MCF 10A (cell line): ENCODE measurements around the gene CALN1. TPM values are rescaled to one million over a fixed set of nuclear protein-coding genes. Genes with fewer than 3 reads are reported as not detected.

Experiments
- BruUV-seq: library from RNA; stranded (reverse); fragments of 400-500 nt; replicated peaks from 2 replicates; lab custom pipeline; 2021; lab: Mats Ljungman, UMichigan
- CTCF ChIA-PET: fragments of 300-600 bp; sonication (Branson Sonifier 250); formaldehyde crosslinking; extraction: SDS; loops from one replicate; lab custom pipeline; 2021; ENCODE audit warnings: antibody characterized with exemption, inconsistent platforms; lab: Yijun Ruan, JAX
- POLR2A ChIA-PET: fragments of 300-600, 350-650 bp; sonication (Branson Sonifier 250); formaldehyde crosslinking; extraction: SDS; loops from one replicate; lab custom pipeline; 2020; ENCODE audit warnings: antibody characterized with exemption, inconsistent platforms; lab: Yijun Ruan, JAX
- DNase-seq: peaks from one replicate; pipeline ENCODE4 v3.0.0-alpha.2; 2018; ENCODE audit not compliant: unreplicated experiment
- H3K27ac Mint-ChIP-seq: one replicate; pipeline ENCODE4 v1.8.0; 2022; ENCODE audit warnings: mild to moderate bottlenecking, low read depth, mixed read lengths; ENCODE audit not compliant: unreplicated experiment
- H3K27me3 Mint-ChIP-seq: one replicate; pipeline ENCODE4 v1.8.0; 2022; ENCODE audit warnings: mixed read lengths; ENCODE audit not compliant: insufficient read depth, unreplicated experiment
- H3K36me3 Mint-ChIP-seq: one replicate; pipeline ENCODE4 v1.8.0; 2022; ENCODE audit warnings: mild to moderate bottlenecking, moderate library complexity, mixed read lengths; ENCODE audit not compliant: insufficient read depth, unreplicated experiment
- H3K4me1 Mint-ChIP-seq: one replicate; pipeline ENCODE4 v1.8.0; 2022; ENCODE audit warnings: mixed read lengths; ENCODE audit not compliant: insufficient read depth, unreplicated experiment
- H3K4me3 Mint-ChIP-seq: one replicate; pipeline ENCODE4 v1.8.0; 2022; ENCODE audit warnings: mild to moderate bottlenecking, moderate library complexity, mixed read lengths; ENCODE audit not compliant: unreplicated experiment
- H3K9me3 Mint-ChIP-seq: one replicate; pipeline ENCODE4 v1.8.0; 2022; ENCODE audit warnings: mixed read lengths; ENCODE audit not compliant: unreplicated experiment
- CTCF ChIP-seq: fragments of 200-600 bp; IDR thresholded peaks from one replicate; pipeline ENCODE4 v1.8.0; 2022; ENCODE audit warnings: antibody characterized with exemption, mild to moderate bottlenecking; ENCODE audit not compliant: unreplicated experiment
- intact Hi-C: fragments of 100-400 bp; cut with micrococcal nuclease; formaldehyde crosslinking; loops from 2 replicates; pipeline ENCODE4 v1.14.1; 2022
- total RNA-seq: library from RNA; stranded (reverse); gene quantifications from 2 replicates; pipeline ENCODE4 v1.2.3, GENCODE V29; 2022

CALN1 gene
- total RNA-seq, 1 experiment from 2014 or later = not detected

- ChIA-PET POLR2A (no interaction called here), CTCF (interaction anchor here (0.8 kb wide), 1 partner anchor 439 kb away, joined by 4 read pairs; no protein-coding TSS in a partner anchor)
- no peak for DNase-seq
- Mint-ChIP-seq H3K4me3 (no peak overlapping the region), H3K4me1 (peaks cover 14% of the 10 kb centered on the region), H3K27me3 (peaks cover 52% of the 10 kb centered on the region), H3K27ac (no peak overlapping the region), H3K9me3 (peaks cover 5% of the 10 kb centered on the region), H3K36me3 (no peaks in the 10 kb centered on the region)
- intact Hi-C loops = no loop called here
- no TSS peak for BruUV-seq
- TF ChIP-seq CTCF = no peak
Measured at GRCh38 chr7:72446131-72446530, 34.0 kb upstream of the CALN1 start.

GRCh38 chr7:72445580-72445979 lies 33.4 kb upstream of the CALN1 start:
- no TSS peak for BruUV-seq
- H3K36me3 Mint-ChIP-seq = no peaks in the 10 kb centered on the region
- intact Hi-C loops = no loop called here
- H3K27ac Mint-ChIP-seq = no peak overlapping the region
- H3K4me3 Mint-ChIP-seq = no peak overlapping the region
- ChIA-PET CTCF (interaction anchor here (0.7 kb wide), 1 partner anchor 173 kb away, joined by 3 read pairs; no protein-coding TSS in a partner anchor), POLR2A (no interaction called here)
- no peak for DNase-seq
- TF ChIP-seq CTCF = no peak
- peaks cover 46% of the 10 kb centered on the region for H3K27me3 Mint-ChIP-seq
- H3K4me1 Mint-ChIP-seq = peaks cover 14% of the 10 kb centered on the region
- H3K9me3 Mint-ChIP-seq = no peaks in the 10 kb centered on the region

GRCh38 chr7:72445075-72445474 lies 32.9 kb upstream of the CALN1 start:
- no peak for TF ChIP-seq CTCF
- intact Hi-C loops = no loop called here
- BruUV-seq = no TSS peak
- Mint-ChIP-seq H3K27ac (no peak overlapping the region), H3K27me3 (peaks cover 44% of the 10 kb centered on the region), H3K9me3 (no peaks in the 10 kb centered on the region), H3K4me3 (no peak overlapping the region), H3K36me3 (no peaks in the 10 kb centered on the region), H3K4me1 (peaks cover 14% of the 10 kb centered on the region)
- DNase-seq = no peak
- CTCF ChIA-PET = interaction anchor here (0.7 kb wide), 1 partner anchor 173 kb away, joined by 3 read pairs; no protein-coding TSS in a partner anchor
- POLR2A ChIA-PET = no interaction called here

GRCh38 chr7:72444026-72444776 lies 32.1 kb upstream of the CALN1 start:
- TF ChIP-seq CTCF = no peak
- Mint-ChIP-seq H3K9me3 (no peaks in the 10 kb centered on the region), H3K36me3 (no peaks in the 10 kb centered on the region), H3K27me3 (peaks cover 44% of the 10 kb centered on the region), H3K4me3 (no peak overlapping the region), H3K4me1 (peaks cover 14% of the 10 kb centered on the region), H3K27ac (no peak overlapping the region)
- no TSS peak for BruUV-seq
- intact Hi-C loops = no loop called here
- POLR2A ChIA-PET = no interaction called here
- CTCF ChIA-PET = interaction anchor here (0.6 kb wide), 1 partner anchor 19 kb away, joined by 3 read pairs; no protein-coding TSS in a partner anchor
- no peak for DNase-seq
